HepG2 (cell line): ENCODE results near the gene MGLL.

Source experiments
- GPN1 ChIP-seq: sonication (generic); formaldehyde crosslinking; IDR thresholded peaks from 2 replicates; pipeline ENCODE4 v1.5.1; 2020; ENCODE audit warnings: missing genetic modification reagents, borderline replicate concordance
- RBAK ChIP-seq: sonication (generic); formaldehyde crosslinking; IDR thresholded peaks from 2 replicates; pipeline ENCODE4 v1.5.1; 2020; ENCODE audit warnings: mild to moderate bottlenecking, missing genetic modification reagents
- TCF12 ChIP-seq, 2 experiments: fragments of 450-650 bp in 1 of 2; sonication (generic) in 1 of 2; formaldehyde crosslinking in 1 of 2; IDR thresholded peaks; 2 replicates each; pipeline versions ENCODE4 v1.6.1 to v1.8.0; 2017 to 2022; ENCODE audit warnings: antibody characterized with exemption in 1 of 2, mild to moderate bottlenecking in 1 of 2, missing genetic modification reagents in 1 of 2, moderate library complexity in 1 of 2
- TCF7L2 ChIP-seq: IDR thresholded peaks from 2 replicates; pipeline ENCODE4 v1.6.1; 2011; ENCODE audit warnings: mild to moderate bottlenecking, low read depth, low read length, moderate library complexity
- ZFP41 ChIP-seq: sonication (generic); formaldehyde crosslinking; IDR thresholded peaks from 2 replicates; pipeline ENCODE4 v1.4.0; 2020; ENCODE audit warnings: mild to moderate bottlenecking, missing genetic modification reagents, borderline replicate concordance
- ZNF282 ChIP-seq: fragments of 450-650 bp; IDR thresholded peaks from 2 replicates; pipeline ENCODE4 v1.6.1; 2018; ENCODE audit not compliant: partially characterized antibody
- ZNF670 ChIP-seq: sonication (generic); formaldehyde crosslinking; IDR thresholded peaks from 2 replicates; pipeline ENCODE4 v1.8.0; 2022; ENCODE audit warnings: mild to moderate bottlenecking, missing genetic modification reagents, borderline replicate concordance
- TF ChIP-seq, protein P1 (sequence below): sonication (generic); formaldehyde crosslinking; IDR thresholded peaks from 2 replicates; pipeline ENCODE4 v1.4.0; 2020; ENCODE audit warnings: missing genetic modification reagents
- TF ChIP-seq, protein P2 (sequence below): sonication (generic); formaldehyde crosslinking; IDR thresholded peaks from 2 replicates; pipeline ENCODE4 v1.4.0; 2020; ENCODE audit warnings: missing genetic modification reagents, borderline replicate concordance
- TF ChIP-seq, protein P3 (sequence below): sonication (generic); formaldehyde crosslinking; IDR thresholded peaks from 2 replicates; pipeline ENCODE4 v1.4.0; 2020; ENCODE audit warnings: missing genetic modification reagents
- TF ChIP-seq, protein P4 (sequence below): sonication (generic); formaldehyde crosslinking; IDR thresholded peaks from 2 replicates; pipeline ENCODE4 v1.5.0; 2020; ENCODE audit warnings: mild to moderate bottlenecking, missing genetic modification reagents, moderate library complexity
- TF ChIP-seq, protein P5 (sequence below): IDR thresholded peaks from 2 replicates; pipeline ENCODE4 v1.6.1; 2012; ENCODE audit warnings: low read depth, low read length, improper control_type of control experiment

DNA sequence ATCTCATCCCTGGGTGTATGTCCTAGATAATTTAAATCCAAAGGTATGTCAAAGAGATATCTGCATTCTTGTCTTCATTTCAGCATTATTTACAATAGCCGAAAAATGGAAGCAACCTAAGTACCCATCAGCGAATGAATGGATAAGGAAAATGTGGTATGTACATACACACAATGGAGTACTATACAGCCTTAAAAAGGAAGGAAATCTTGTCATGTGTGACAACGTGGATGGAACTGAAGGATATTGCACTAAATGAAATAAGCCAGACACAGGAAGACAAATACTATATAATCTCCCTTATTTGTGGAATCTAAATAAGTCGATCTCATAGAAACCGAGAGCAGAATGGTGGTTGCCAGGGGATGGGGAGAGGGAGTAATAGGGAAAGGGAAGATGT, 16.8 kb upstream of the MGLL start:
- TF ChIP-seq, protein P1, sequence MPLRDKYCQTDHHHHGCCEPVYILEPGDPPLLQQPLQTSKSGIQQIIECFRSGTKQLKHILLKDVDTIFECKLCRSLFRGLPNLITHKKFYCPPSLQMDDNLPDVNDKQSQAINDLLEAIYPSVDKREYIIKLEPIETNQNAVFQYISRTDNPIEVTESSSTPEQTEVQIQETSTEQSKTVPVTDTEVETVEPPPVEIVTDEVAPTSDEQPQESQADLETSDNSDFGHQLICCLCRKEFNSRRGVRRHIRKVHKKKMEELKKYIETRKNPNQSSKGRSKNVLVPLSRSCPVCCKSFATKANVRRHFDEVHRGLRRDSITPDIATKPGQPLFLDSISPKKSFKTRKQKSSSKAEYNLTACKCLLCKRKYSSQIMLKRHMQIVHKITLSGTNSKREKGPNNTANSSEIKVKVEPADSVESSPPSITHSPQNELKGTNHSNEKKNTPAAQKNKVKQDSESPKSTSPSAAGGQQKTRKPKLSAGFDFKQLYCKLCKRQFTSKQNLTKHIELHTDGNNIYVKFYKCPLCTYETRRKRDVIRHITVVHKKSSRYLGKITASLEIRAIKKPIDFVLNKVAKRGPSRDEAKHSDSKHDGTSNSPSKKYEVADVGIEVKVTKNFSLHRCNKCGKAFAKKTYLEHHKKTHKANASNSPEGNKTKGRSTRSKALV (CRISPR knock-in tag), result no peak
- TF ChIP-seq, protein P2, sequence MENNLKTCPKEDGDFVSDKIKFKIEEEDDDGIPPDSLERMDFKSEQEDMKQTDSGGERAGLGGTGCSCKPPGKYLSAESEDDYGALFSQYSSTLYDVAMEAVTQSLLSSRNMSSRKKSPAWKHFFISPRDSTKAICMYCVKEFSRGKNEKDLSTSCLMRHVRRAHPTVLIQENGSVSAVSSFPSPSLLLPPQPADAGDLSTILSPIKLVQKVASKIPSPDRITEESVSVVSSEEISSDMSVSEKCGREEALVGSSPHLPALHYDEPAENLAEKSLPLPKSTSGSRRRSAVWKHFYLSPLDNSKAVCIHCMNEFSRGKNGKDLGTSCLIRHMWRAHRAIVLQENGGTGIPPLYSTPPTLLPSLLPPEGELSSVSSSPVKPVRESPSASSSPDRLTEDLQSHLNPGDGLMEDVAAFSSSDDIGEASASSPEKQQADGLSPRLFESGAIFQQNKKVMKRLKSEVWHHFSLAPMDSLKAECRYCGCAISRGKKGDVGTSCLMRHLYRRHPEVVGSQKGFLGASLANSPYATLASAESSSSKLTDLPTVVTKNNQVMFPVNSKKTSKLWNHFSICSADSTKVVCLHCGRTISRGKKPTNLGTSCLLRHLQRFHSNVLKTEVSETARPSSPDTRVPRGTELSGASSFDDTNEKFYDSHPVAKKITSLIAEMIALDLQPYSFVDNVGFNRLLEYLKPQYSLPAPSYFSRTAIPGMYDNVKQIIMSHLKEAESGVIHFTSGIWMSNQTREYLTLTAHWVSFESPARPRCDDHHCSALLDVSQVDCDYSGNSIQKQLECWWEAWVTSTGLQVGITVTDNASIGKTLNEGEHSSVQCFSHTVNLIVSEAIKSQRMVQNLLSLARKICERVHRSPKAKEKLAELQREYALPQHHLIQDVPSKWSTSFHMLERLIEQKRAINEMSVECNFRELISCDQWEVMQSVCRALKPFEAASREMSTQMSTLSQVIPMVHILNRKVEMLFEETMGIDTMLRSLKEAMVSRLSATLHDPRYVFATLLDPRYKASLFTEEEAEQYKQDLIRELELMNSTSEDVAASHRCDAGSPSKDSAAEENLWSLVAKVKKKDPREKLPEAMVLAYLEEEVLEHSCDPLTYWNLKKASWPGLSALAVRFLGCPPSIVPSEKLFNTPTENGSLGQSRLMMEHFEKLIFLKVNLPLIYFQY (CRISPR knock-in tag), result no peak
- TF ChIP-seq, protein P3, sequence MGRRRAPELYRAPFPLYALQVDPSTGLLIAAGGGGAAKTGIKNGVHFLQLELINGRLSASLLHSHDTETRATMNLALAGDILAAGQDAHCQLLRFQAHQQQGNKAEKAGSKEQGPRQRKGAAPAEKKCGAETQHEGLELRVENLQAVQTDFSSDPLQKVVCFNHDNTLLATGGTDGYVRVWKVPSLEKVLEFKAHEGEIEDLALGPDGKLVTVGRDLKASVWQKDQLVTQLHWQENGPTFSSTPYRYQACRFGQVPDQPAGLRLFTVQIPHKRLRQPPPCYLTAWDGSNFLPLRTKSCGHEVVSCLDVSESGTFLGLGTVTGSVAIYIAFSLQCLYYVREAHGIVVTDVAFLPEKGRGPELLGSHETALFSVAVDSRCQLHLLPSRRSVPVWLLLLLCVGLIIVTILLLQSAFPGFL (CRISPR knock-in tag), result no peak
- TF ChIP-seq RBAK (CRISPR knock-in tag) (no peak), ZFP41 (CRISPR knock-in tag) (no peak), TCF7L2 (no peak), ZNF282 (no peak), TCF12 (IDR thresholded peaks at IDR 0.05) (no peak), TCF12 (CRISPR knock-in tag; IDR thresholded peaks at IDR 0.05) (no peak), GPN1 (CRISPR knock-in tag) (no peak), ZNF670 (CRISPR knock-in tag) (no peak)
- TF ChIP-seq, protein P4, sequence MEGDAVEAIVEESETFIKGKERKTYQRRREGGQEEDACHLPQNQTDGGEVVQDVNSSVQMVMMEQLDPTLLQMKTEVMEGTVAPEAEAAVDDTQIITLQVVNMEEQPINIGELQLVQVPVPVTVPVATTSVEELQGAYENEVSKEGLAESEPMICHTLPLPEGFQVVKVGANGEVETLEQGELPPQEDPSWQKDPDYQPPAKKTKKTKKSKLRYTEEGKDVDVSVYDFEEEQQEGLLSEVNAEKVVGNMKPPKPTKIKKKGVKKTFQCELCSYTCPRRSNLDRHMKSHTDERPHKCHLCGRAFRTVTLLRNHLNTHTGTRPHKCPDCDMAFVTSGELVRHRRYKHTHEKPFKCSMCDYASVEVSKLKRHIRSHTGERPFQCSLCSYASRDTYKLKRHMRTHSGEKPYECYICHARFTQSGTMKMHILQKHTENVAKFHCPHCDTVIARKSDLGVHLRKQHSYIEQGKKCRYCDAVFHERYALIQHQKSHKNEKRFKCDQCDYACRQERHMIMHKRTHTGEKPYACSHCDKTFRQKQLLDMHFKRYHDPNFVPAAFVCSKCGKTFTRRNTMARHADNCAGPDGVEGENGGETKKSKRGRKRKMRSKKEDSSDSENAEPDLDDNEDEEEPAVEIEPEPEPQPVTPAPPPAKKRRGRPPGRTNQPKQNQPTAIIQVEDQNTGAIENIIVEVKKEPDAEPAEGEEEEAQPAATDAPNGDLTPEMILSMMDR (CRISPR knock-in tag), result no peak
- TF ChIP-seq, protein P5, sequence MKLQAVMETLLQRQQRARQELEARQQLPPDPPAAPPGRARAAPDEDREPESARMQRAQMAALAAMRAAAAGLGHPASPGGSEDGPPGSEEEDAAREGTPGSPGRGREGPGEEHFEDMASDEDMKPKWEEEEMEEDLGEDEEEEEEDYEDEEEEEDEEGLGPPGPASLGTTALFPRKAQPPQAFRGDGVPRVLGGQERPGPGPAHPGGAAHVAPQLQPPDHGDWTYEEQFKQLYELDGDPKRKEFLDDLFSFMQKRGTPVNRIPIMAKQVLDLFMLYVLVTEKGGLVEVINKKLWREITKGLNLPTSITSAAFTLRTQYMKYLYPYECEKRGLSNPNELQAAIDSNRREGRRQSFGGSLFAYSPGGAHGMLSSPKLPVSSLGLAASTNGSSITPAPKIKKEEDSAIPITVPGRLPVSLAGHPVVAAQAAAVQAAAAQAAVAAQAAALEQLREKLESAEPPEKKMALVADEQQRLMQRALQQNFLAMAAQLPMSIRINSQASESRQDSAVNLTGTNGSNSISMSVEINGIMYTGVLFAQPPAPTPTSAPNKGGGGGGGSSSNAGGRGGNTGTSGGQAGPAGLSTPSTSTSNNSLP, result no peak
